RWPE2 (cell line): ENCODE measurements around the gene HHAT.

Source experiments
- ATAC-seq: fragments of 200-7000 bp; cut with Tn5 transposase; 3 replicates; pipeline ENCODE4 v1.9.1; 2021; ENCODE audit warnings: low read depth
- DNase-seq: peaks from one replicate; pipeline ENCODE4 v3.0.0-alpha.2; 2020; ENCODE audit warnings: low spot score
- H3K27ac ChIP-seq: fragments of 450-650 bp; 2 replicates; pipeline ENCODE4 v1.5.1; 2017; ENCODE audit warnings: mild to moderate bottlenecking; ENCODE audit not compliant: poor library complexity, severe bottlenecking
- H3K27me3 ChIP-seq: fragments of 250-450 bp; sonication (Bioruptor Pico); 2 replicates; pipeline ENCODE4 v1.5.1; 2021; ENCODE audit warnings: mild to moderate bottlenecking, moderate library complexity; ENCODE audit not compliant: insufficient read depth, poor library complexity, severe bottlenecking
- H3K36me3 ChIP-seq: fragments of 250-450 bp; sonication (Bioruptor Pico); 2 replicates; pipeline ENCODE4 v1.5.1; 2020; ENCODE audit warnings: low read depth, mild to moderate bottlenecking, moderate library complexity
- H3K4me1 ChIP-seq: fragments of 250-450 bp; sonication (Bioruptor Pico); 2 replicates; pipeline ENCODE4 v1.5.1; 2021; ENCODE audit warnings: mild to moderate bottlenecking, moderate library complexity; ENCODE audit not compliant: insufficient read depth, poor library complexity, severe bottlenecking
- H3K4me3 ChIP-seq: fragments of 250-450 bp; sonication (Bioruptor Pico); 2 replicates; pipeline ENCODE4 v1.5.1; 2021; ENCODE audit warnings: mild to moderate bottlenecking, moderate library complexity; ENCODE audit not compliant: severe bottlenecking
- H3K9me3 ChIP-seq: fragments of 250-450 bp; sonication (Bioruptor Pico); 2 replicates; pipeline ENCODE4 v1.5.1; 2021; ENCODE audit warnings: mild to moderate bottlenecking, moderate library complexity; ENCODE audit not compliant: severe bottlenecking
- TF ChIP-seq, protein P1 (sequence below): fragments of 450-650 bp; IDR thresholded peaks from one replicate; pipeline ENCODE4 v1.5.1; 2017; ENCODE audit warnings: mild to moderate bottlenecking, moderate library complexity; ENCODE audit not compliant: poor library complexity, severe bottlenecking

HHAT gene

DNA sequence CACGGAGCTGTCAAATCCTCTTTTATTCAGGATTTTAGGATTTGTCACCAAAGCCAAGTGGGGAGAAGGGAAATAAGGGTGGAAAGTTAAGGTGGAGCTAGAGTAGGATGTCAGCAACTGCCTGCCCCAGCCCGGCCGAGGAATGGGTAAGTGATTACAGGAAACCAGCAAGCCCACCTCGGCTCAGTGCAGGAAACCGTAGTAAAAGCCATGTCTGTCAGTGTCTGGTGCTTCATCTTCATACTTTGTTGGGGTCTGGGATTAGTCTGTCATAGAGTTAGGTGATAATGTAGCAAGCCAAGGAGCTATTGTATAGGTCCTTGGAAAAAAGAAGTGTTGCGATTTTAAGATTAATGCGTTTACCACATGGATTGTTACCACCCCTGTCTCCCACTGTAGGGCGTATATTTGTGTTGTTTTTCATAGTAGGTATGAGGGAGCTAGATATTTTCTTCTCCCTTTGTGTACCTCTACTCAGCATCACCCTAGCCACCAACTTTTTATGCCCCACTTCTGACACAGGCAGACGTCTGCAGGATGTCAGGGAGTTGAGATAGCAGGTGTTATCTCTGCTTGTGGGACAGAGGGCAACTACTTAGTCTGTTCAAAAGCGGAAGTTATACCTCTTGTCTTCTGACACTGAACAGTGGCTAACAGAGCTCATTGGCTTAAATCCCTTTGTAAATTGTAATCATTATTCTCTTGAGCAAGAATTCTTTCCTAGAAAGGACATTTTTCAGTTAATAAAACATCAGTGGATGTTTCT is 253.7 kb downstream of the HHAT start:
- Histone ChIP-seq H3K9me3 (no peaks in the 10 kb centered on the region), H3K4me1 (no peaks in the 10 kb centered on the region), H3K27ac (no peak overlapping the region), H3K4me3 (no peak overlapping the region), H3K27me3 (no peaks in the 10 kb centered on the region), H3K36me3 (no peaks in the 10 kb centered on the region)
- TF ChIP-seq, protein P1, sequence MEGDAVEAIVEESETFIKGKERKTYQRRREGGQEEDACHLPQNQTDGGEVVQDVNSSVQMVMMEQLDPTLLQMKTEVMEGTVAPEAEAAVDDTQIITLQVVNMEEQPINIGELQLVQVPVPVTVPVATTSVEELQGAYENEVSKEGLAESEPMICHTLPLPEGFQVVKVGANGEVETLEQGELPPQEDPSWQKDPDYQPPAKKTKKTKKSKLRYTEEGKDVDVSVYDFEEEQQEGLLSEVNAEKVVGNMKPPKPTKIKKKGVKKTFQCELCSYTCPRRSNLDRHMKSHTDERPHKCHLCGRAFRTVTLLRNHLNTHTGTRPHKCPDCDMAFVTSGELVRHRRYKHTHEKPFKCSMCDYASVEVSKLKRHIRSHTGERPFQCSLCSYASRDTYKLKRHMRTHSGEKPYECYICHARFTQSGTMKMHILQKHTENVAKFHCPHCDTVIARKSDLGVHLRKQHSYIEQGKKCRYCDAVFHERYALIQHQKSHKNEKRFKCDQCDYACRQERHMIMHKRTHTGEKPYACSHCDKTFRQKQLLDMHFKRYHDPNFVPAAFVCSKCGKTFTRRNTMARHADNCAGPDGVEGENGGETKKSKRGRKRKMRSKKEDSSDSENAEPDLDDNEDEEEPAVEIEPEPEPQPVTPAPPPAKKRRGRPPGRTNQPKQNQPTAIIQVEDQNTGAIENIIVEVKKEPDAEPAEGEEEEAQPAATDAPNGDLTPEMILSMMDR, result no peak
- ATAC-seq (no peak), DNase-seq (no peak)

- Histone ChIP-seq H3K9me3 (no peaks in the 10 kb centered on the region), H3K36me3 (no peaks in the 10 kb centered on the region), H3K27ac (no peak overlapping the region), H3K27me3 (no peaks in the 10 kb centered on the region), H3K4me3 (no peak overlapping the region), H3K4me1 (no peaks in the 10 kb centered on the region)
- TF ChIP-seq, protein P1, result peak; percentile 50
- peak; percentile 81 for ATAC-seq
- DNase-seq, result peak; percentile 52
Observed at GRCh38 chr1:210584439-210585113, 255.9 kb downstream of the HHAT start.

GRCh38 chr1:210586771-210587170 is 258.1 kb downstream of the HHAT start:
- ATAC-seq, result no peak
- Histone ChIP-seq H3K9me3 (no peaks in the 10 kb centered on the region), H3K27ac (no peak overlapping the region), H3K4me3 (no peak overlapping the region), H3K4me1 (no peaks in the 10 kb centered on the region), H3K27me3 (no peaks in the 10 kb centered on the region), H3K36me3 (no peaks in the 10 kb centered on the region)
- no peak for DNase-seq
- TF ChIP-seq, protein P1, result no peak

GRCh38 chr1:210587566-210587965 is 258.9 kb downstream of the HHAT start:
- Histone ChIP-seq H3K36me3 (no peaks in the 10 kb centered on the region), H3K27me3 (no peaks in the 10 kb centered on the region), H3K4me3 (no peak overlapping the region), H3K9me3 (no peaks in the 10 kb centered on the region), H3K27ac (no peak overlapping the region), H3K4me1 (no peaks in the 10 kb centered on the region)
- TF ChIP-seq, protein P1, result no peak
- no peak for ATAC-seq
- no peak for DNase-seq

DNA sequence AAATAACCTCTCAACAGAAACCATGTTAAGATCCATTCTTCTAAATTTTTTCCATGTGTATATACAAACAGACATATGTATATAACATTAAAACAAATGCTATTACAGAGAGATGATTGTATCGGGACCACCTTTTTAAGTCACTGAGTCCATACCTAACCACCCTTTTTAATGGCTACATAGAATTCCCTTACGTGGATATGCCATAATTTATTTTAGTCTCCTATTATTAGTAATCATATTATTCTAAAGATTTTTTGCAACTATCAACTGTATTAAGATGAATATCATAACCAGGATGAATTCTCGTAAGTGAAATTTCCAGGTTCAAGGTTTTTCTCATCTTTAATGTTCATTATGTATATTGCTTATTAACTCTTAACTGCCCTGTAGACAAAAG is 259.7 kb downstream of the HHAT start:
- Histone ChIP-seq H3K27ac (no peak overlapping the region), H3K4me3 (no peak overlapping the region), H3K9me3 (no peaks in the 10 kb centered on the region), H3K4me1 (no peaks in the 10 kb centered on the region), H3K36me3 (no peaks in the 10 kb centered on the region), H3K27me3 (no peaks in the 10 kb centered on the region)
- TF ChIP-seq, protein P1, result no peak
- ATAC-seq (no peak), DNase-seq (no peak)
